IPS-11a (cell line): ENCODE measurements around the gene MDFIC.

Experiments used
- H3K4me3 ChIP-seq: one replicate; pipeline ENCODE4 v1.5.1; 2013; ENCODE audit warnings: low read depth, low read length, control low read depth

The MDFIC gene

GRCh38 chr7:114944745-114945625, 23.1 kb downstream of the MDFIC start:
- no peak overlapping the region for H3K4me3 ChIP-seq

DNA sequence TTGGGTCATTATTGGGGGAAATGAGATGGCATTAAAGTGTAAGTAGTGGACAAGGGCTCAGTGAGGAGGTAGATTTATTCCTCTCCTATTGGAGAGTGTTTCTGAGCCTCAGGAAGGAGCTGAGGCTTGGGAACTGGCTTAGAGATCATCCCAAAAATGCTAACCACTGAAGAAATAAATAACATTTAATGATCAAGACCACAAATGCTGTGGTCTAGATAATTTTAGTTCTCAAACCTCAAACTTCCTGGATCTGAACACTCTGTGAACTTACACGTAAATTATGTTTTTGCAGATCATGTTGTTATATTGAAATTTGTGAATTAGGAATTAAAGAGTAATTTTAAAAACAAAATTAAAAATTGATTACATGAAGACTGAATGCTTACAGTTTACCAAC, 27.3 kb downstream of the MDFIC start:
- no peak overlapping the region for H3K4me3 ChIP-seq

- no peak overlapping the region for H3K4me3 ChIP-seq
These were observed 30.4 kb downstream of the MDFIC start for GRCh38 chr7:114952296-114952695.

GRCh38 chr7:114953724-114954123, 31.8 kb downstream of the MDFIC start:
- no peak overlapping the region for H3K4me3 ChIP-seq

- H3K4me3 ChIP-seq, result no peak overlapping the region
These were observed 34.8 kb downstream of the MDFIC start for GRCh38 chr7:114956702-114957101.

- H3K4me3 ChIP-seq, result no peak overlapping the region
These were observed 35.5 kb downstream of the MDFIC start for GRCh38 chr7:114957444-114957843.

- H3K4me3 ChIP-seq, result no peak overlapping the region
These were observed 38.0 kb downstream of the MDFIC start for GRCh38 chr7:114959931-114960330.

- H3K4me3 ChIP-seq, result no peak overlapping the region
These were observed 40.5 kb downstream of the MDFIC start for GRCh38 chr7:114962441-114962840.

DNA sequence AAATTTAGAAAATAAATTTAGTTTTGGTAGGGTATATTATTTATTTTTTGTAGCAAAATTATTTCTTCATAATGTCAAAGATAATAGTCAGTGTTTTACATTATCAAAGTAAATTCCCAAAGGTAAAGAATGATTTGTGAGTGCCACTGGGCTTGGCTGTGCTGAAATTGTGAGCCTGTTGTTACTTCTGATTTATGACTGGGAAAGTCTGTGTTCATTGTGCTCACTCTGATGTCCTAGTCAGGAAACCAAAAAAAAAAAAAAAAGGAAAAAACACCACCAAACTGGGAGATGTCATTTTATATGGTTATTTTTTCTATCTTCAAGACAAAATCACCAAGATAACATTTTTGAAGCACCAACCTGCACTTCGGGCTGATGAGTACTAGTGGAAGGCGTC, 44.3 kb downstream of the MDFIC start:
- no peak overlapping the region for H3K4me3 ChIP-seq

DNA sequence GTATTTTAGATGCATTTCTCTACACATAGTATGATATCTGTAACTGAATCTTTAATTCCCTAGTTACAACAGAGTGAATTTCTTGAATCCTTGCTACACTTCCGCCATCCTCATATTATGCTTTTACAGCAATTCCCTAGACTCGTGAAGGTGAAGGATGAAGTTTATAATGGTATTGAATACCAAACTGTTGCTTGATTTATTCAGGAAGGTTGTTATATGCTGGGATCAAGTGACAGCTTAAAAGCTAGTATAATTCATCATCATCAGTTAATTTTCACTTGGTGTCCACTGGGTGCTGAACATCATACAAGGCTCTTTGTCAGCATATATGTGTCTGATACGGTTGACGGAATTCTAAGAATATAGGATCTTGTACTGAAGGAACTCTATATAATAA, 47.2 kb downstream of the MDFIC start:
- no peak overlapping the region for H3K4me3 ChIP-seq

DNA sequence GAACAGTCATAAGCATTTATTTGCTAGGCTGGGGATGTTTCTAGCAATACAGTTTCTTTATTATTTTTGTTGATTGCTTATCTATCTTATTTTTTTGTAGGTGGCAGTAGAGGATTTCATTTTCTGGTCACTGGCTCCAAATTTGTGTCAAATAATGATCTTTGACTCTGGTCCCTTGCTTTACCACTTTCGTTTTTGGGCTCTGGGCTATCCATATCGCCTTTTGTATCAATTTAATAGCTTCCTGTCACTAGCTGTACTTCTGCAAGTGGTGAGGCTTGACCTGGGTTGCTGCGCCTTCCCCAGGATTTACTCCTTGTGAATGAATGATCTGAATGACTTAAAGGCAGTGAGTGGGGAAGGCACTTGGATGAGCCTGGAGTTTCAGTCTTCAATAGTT, 48.4 kb downstream of the MDFIC start:
- no peak overlapping the region for H3K4me3 ChIP-seq

GRCh38 chr7:114970732-114971131, 48.8 kb downstream of the MDFIC start:
- no peak overlapping the region for H3K4me3 ChIP-seq

GRCh38 chr7:114972567-114972966, 50.7 kb downstream of the MDFIC start:
- H3K4me3 ChIP-seq, result no peak overlapping the region

- no peak overlapping the region for H3K4me3 ChIP-seq
These were observed 51.3 kb downstream of the MDFIC start for GRCh38 chr7:114973147-114973546.

GRCh38 chr7:114975401-114975800, 53.5 kb downstream of the MDFIC start:
- H3K4me3 ChIP-seq, result no peak overlapping the region

GRCh38 chr7:114976666-114977065, 54.8 kb downstream of the MDFIC start:
- H3K4me3 ChIP-seq, result no peak overlapping the region

- H3K4me3 ChIP-seq, result no peak overlapping the region
These were observed 55.4 kb downstream of the MDFIC start for GRCh38 chr7:114977277-114977676.

DNA sequence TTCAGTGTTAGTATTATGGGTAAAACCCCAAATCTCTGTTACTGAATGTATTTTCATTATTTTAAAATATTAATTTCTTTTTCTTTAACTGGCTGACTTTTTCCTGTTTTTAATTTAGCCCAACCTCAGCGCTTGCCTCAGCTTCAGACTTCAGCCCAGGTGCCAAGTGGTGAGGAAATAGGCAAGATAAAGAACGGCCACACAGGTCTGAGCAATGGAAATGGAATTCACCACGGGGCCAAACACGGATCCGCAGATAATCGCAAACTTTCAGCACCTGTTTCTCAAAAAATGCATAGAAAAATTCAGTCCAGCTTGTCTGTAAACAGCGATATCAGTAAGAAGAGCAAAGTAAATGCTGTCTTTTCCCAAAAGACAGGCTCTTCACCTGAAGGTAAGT, 57.5 kb downstream of the MDFIC start:
- no peak overlapping the region for H3K4me3 ChIP-seq

DNA sequence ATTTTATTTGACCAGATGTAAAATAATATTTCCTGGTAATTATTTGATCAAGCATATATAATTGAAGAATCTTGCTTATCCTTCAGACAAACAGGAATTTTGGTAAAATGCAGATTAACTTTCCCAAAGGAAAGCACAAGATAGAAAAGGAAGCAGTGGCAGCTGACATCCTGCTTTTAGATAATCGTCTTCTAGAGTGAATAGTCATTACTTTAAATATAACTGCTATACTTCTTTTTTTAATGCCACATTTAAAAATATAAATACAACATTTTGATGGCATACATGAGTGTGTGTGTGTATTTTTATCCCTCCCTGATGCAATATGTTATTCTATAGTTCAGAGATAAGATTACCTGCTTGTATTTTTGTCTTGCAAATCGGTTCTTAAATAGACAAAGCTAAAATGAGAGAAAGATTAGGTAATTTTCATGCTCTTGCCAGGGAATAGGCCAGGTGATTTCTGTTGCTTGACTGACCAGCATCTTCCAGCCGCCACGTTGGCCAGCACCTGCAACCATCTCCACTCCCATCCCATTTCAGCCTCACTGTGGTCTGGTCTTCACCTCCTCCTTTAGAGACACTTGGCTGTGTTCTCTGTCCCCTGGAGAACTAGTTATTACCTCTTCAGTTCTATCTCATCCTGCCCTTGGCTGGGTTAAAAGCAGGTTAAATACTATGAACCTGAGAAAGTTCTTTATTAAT, 58.1 kb downstream of the MDFIC start:
- H3K4me3 ChIP-seq, result no peak overlapping the region

GRCh38 chr7:114981323-114981722, 59.4 kb downstream of the MDFIC start:
- no peak overlapping the region for H3K4me3 ChIP-seq

GRCh38 chr7:114985116-114985715, 63.3 kb downstream of the MDFIC start:
- no peak overlapping the region for H3K4me3 ChIP-seq
